GM10248 (cell line): ENCODE results near the gene DCPS.

ENCODE experiments used
- CTCF ChIA-PET: fragments of 300-600 bp; sonication (Branson Sonifier 250); formaldehyde crosslinking; extraction: SDS; loops from one replicate; lab custom pipeline; 2021; ENCODE audit warnings: antibody characterized with exemption; lab: Yijun Ruan, JAX
- POLR2A ChIA-PET: fragments of 350-650 bp; sonication (Branson Sonifier 250); formaldehyde crosslinking; extraction: SDS; loops from one replicate; lab custom pipeline; 2020; ENCODE audit warnings: antibody characterized with exemption; lab: Yijun Ruan, JAX
- DNase-seq: peaks from one replicate; pipeline ENCODE4 v3.0.0; 2012; ENCODE audit errors: extremely low spot score
- CTCF ChIP-seq: IDR thresholded peaks from 2 replicates; pipeline ENCODE4 v1.5.1; 2012; ENCODE audit warnings: mild to moderate bottlenecking, low read depth; ENCODE audit errors: extremely low read depth, missing control alignments, control extremely low read depth

Gene DCPS

GRCh38 chr11:126277322-126277721 lies 26.5 kb upstream of the DCPS start:
- TF ChIP-seq CTCF, result no peak
- no peak for DNase-seq
- ChIA-PET CTCF (no interaction called here), POLR2A (no interaction called here)

DNA sequence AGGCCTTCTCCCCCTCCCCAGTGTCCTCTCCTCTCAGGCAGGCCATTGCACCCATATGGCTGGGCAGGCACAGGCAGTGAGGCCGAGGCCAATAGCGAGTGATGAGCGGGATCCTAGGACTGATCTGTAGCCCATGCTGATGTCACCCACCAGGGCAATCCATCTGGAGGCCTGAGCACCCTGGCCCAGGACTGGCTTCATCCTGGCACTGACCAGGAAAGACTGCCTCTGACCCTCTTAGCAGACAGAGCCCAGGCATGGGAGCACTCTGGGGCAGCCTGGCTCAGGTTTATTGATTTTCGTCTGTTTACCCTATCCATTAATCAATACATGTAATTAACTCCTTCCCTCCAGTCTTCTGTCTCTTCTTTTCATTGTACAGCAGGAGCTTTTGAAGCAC lies 26.1 kb upstream of the DCPS start:
- DNase-seq, result no peak
- ChIA-PET POLR2A (interaction anchor here (0.5 kb wide), 1 partner anchor 54 kb away, joined by 3 read pairs; no protein-coding TSS in a partner anchor), CTCF (no interaction called here)
- TF ChIP-seq CTCF, result no peak

- TF ChIP-seq CTCF, result no peak
- ChIA-PET POLR2A (no interaction called here), CTCF (no interaction called here)
These were observed 24.7 kb upstream of the DCPS start for GRCh38 chr11:126279191-126279590.

GRCh38 chr11:126280595-126280994 lies 23.3 kb upstream of the DCPS start:
- ChIA-PET POLR2A (no interaction called here), CTCF (no interaction called here)
- no peak for TF ChIP-seq CTCF
- DNase-seq, result no peak

More at GRCh38 chr11:126279191-126279590, 24.7 kb upstream of the DCPS start:
- no peak for DNase-seq

DNA sequence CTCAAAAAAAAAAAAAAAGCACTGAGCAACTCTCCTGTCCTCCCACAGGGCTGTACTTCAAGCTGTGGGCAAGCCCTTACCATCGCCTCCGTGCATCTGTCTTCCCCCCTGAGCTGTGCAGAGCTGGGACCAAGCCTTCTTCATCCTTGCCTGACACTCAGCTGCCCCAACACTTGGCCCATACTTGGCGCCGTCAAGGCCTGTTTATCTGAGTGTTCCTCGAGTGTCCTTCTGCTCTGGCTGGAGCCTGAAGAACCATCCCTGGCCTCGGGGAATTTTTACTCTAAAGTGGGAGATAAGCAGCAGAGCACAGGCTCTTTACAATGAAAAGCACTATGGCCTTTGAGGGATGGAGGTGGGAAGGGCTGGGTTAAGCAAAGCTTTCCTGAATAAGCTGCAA lies 22.6 kb upstream of the DCPS start:
- CTCF ChIA-PET, result interaction anchor here (1.0 to 1.7 kb wide), 4 partner anchors 9 to 29 kb away, joined by 4 to 6 read pairs (median 5); no protein-coding TSS in a partner anchor
- DNase-seq, result no peak
- POLR2A ChIA-PET, result no interaction called here
- TF ChIP-seq CTCF, result no peak

GRCh38 chr11:126281666-126282175 lies 22.1 kb upstream of the DCPS start:
- POLR2A ChIA-PET, result no interaction called here
- no peak for TF ChIP-seq CTCF
- CTCF ChIA-PET, result interaction anchor here (1.0 to 1.7 kb wide), 4 partner anchors 8 to 29 kb away, joined by 4 to 6 read pairs (median 5); no protein-coding TSS in a partner anchor
- DNase-seq, result no peak
